ENCODE data around the gene VIT.

VIT gene

DNA sequence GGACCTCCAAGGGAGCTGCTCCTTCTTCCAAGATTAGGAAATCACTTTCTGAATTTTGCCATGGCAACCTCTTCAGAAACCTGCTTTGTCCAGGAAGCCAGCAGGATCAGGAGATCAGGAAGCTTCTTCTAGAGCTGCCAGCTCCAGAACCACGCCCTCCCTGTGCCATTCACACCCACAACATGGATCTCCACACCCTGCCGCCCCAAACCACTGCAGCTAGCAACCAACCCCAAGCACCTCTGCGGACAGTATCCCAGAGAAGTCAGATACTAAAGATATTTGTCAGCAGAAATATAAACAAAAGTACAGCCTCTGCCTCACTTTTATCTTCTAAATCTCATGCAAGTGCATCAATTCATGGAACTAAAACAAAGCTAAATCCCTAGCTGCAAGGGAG lies 106.4 kb downstream of the VIT start:
- H3K4me3 ChIP-seq (replicated peaks; ENCODE audit: insufficient read depth, low read length): no peak overlapping the region
- no peak for TF ChIP-seq GABPA (IDR thresholded peaks at IDR 0.05; ENCODE audit: low read depth)
- TF ChIP-seq SPI1 (IDR thresholded peaks at IDR 0.05; ENCODE audit: borderline replicate concordance, low read depth): no peak
- TF ChIP-seq POLR2AphosphoS5 (IDR thresholded peaks at IDR 0.05; ENCODE audit: low read depth): no peak
- no peaks in the 10 kb centered on the region for H3K27me3 ChIP-seq (ENCODE audit: insufficient read depth, poor library complexity, severe bottlenecking)
- no peak overlapping the region for H3K27ac ChIP-seq (replicated peaks)
- DNase-seq (ENCODE audit: low read depth in 1 of 2, low spot score in 1 of 2): no peak

DNA sequence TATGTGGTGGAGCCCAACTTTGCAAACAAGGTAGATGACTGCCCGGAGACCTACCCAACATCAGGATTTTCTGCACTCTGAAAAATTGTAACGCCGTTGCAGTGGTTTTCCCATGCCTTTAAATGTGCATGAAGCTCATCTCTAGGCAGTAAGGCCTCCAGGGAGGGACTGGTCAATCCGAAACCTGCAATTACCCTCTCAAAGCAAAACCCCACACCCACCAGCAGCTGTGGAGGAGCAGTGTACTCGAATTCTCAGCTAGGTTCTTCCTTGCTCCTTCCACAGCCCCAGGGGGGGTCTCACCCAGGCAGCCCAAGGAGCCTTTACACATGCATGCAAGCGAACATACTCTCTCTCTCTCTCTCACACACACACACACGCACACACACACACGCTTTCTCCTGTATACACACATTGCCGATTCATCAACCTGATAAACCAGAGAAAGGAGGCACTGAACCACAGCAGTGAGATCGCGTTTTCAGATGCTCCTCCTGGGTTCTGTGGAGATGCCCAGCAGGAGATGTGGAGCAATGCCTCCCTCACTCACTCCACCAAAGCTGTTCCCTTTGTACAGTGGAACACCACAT lies 109.2 kb downstream of the VIT start:
- DNase-seq (ENCODE audit: low read depth in 1 of 2, low spot score in 1 of 2): no peak
- H3K4me3 ChIP-seq (replicated peaks; ENCODE audit: insufficient read depth, low read length): no peak overlapping the region

DNA sequence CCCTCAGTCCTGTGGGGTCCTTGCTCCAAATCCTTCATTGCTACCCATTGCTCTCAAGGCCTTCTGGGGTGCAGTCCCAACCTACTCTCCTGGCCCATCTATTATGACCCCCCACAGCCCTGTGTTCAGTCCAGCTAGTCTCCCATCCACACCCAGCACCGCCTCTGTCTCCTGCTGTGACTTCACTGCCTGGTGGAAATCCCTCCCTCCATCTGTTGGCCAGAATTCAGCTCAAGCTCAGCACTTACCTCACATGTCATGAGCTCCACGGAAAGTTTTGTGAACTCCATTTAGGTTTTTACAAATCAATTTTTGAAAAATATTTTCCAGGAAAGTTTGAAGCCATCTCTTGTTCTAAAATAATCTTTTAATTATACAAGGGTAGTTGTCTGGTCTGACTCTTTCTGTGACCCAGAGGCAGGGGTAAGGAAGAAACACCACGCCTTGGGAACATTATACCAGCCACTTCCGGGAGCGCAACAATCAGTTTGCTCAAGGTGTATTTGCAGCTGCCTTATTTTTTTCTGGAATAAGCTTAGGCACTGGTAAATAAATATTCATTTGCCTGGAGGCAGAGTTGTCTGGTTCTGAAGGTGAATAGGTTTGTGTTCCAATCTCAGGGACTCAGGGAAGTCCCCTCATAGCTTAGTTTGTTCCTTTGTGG lies 110.8 kb downstream of the VIT start:
- H3K4me3 ChIP-seq (replicated peaks; ENCODE audit: insufficient read depth, low read length): no peak overlapping the region
- no peak overlapping the region for H3K27ac ChIP-seq (replicated peaks)
- DNase-seq (ENCODE audit: low read depth in 1 of 2, low spot score in 1 of 2): no peak
- no peaks in the 10 kb centered on the region for H3K27me3 ChIP-seq (ENCODE audit: insufficient read depth, poor library complexity, severe bottlenecking)
- TF ChIP-seq SPI1 (IDR thresholded peaks at IDR 0.05; ENCODE audit: borderline replicate concordance, low read depth): no peak
- TF ChIP-seq, protein P1, sequence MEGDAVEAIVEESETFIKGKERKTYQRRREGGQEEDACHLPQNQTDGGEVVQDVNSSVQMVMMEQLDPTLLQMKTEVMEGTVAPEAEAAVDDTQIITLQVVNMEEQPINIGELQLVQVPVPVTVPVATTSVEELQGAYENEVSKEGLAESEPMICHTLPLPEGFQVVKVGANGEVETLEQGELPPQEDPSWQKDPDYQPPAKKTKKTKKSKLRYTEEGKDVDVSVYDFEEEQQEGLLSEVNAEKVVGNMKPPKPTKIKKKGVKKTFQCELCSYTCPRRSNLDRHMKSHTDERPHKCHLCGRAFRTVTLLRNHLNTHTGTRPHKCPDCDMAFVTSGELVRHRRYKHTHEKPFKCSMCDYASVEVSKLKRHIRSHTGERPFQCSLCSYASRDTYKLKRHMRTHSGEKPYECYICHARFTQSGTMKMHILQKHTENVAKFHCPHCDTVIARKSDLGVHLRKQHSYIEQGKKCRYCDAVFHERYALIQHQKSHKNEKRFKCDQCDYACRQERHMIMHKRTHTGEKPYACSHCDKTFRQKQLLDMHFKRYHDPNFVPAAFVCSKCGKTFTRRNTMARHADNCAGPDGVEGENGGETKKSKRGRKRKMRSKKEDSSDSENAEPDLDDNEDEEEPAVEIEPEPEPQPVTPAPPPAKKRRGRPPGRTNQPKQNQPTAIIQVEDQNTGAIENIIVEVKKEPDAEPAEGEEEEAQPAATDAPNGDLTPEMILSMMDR (IDR thresholded peaks at IDR 0.05; ENCODE audit: insufficient read depth, low read length): no peak
- no peak for TF ChIP-seq GABPA (IDR thresholded peaks at IDR 0.05; ENCODE audit: low read depth)
- no peak for TF ChIP-seq REST (IDR thresholded peaks at IDR 0.05; ENCODE audit: insufficient replicate concordance, low read depth)
- TF ChIP-seq POLR2AphosphoS5 (IDR thresholded peaks at IDR 0.05; ENCODE audit: low read depth): no peak

More for the DNA sequence above, 109.2 kb downstream of the VIT start:
- Histone ChIP-seq H3K27ac (replicated peaks) (no peak overlapping the region), H3K27me3 (ENCODE audit: insufficient read depth, poor library complexity, severe bottlenecking) (no peaks in the 10 kb centered on the region)
- TF ChIP-seq POLR2AphosphoS5 (IDR thresholded peaks at IDR 0.05; ENCODE audit: low read depth) (no peak), SPI1 (IDR thresholded peaks at IDR 0.05; ENCODE audit: borderline replicate concordance, low read depth) (no peak)

GRCh38 chr2:36808386-36809068 lies 112.0 kb downstream of the VIT start:
- H3K27ac ChIP-seq (replicated peaks): no peak overlapping the region
- DNase-seq (ENCODE audit: low read depth in 1 of 2, low spot score in 1 of 2): no peak
- H3K4me3 ChIP-seq (replicated peaks; ENCODE audit: insufficient read depth, low read length): no peak overlapping the region
- H3K27me3 ChIP-seq (ENCODE audit: insufficient read depth, poor library complexity, severe bottlenecking): no peaks in the 10 kb centered on the region
- no peak for TF ChIP-seq SPI1 (IDR thresholded peaks at IDR 0.05; ENCODE audit: borderline replicate concordance, low read depth)
- no peak for TF ChIP-seq POLR2AphosphoS5 (IDR thresholded peaks at IDR 0.05; ENCODE audit: low read depth)
- TF ChIP-seq GABPA (IDR thresholded peaks at IDR 0.05; ENCODE audit: low read depth): no peak
- TF ChIP-seq REST (IDR thresholded peaks at IDR 0.05; ENCODE audit: insufficient replicate concordance, low read depth): no peak
- TF ChIP-seq, protein P1 (IDR thresholded peaks at IDR 0.05; ENCODE audit: insufficient read depth, low read length): no peak

Measured in HL-60 (cell line).